Myocyte (in vitro differentiated cells): ENCODE measurements around the gene PTGDR. TPM values are rescaled to one million over a fixed set of nuclear protein-coding genes. Genes with fewer than 3 reads are reported as not detected.

Experiments
- DNase-seq: peaks from one replicate; pipeline ENCODE4 v3.0.0-alpha.2; 2012; ENCODE audit warnings: low read depth
- polyA plus RNA-seq: library from polyadenylated mRNA; unstranded; fragments of >200 nt; gene quantifications from one replicate; pipeline ENCODE4 v1.2.1, GENCODE V29; 2012; ENCODE audit warnings: missing spikeins
- total RNA-seq: library from RNA; depleted of rRNA; stranded (reverse); fragments of >200 nt; gene quantifications from 2 replicates; pipeline ENCODE4 v1.2.3, GENCODE V29; 2014

Gene PTGDR, protein sequence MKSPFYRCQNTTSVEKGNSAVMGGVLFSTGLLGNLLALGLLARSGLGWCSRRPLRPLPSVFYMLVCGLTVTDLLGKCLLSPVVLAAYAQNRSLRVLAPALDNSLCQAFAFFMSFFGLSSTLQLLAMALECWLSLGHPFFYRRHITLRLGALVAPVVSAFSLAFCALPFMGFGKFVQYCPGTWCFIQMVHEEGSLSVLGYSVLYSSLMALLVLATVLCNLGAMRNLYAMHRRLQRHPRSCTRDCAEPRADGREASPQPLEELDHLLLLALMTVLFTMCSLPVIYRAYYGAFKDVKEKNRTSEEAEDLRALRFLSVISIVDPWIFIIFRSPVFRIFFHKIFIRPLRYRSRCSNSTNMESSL
- 0.16 TPM in 1 of 2 replicates, not detected in the other for total RNA-seq
- polyA plus RNA-seq, result not detected

GRCh38 chr14:52267501-52268278 lies at the start of gene PTGDR:
Gene PTGDR (plus strand): TSS chr14:52267698. CDS start chr14:52267815, 117 bp downstream.
- DNase-seq, result peak; percentile 19

DNA sequence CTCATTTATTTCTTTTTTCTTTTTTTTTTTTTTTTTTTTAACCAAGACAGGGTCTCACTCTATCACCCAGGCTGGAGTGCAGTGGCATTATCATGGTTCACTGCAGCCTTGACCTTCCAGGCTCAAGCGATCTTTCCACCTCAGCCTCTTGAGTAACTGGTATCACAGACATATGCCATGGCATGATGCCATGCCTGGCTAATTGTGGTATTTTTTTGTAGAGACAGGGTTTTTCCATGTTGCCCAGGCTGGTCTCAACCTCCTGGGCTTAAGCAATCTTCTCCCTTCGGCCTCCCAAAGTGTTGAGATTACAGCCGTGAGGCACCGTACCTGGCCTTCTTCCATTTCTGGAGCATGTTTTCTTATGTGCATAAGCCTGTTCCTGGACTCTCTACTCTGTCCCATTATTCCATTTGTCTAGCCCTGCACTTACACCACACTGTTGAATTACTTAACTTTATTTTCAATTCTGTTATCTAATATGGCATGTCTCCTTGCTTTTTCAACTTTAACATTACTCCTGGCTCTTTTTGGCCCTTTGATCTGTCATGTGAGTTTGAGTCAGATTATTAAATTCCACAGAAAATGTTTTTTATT lies 47.9 kb upstream of the PTGDR start:
- DNase-seq, result no peak

GRCh38 chr14:52220924-52221811 lies 46.3 kb upstream of the PTGDR start:
- no peak for DNase-seq

DNA sequence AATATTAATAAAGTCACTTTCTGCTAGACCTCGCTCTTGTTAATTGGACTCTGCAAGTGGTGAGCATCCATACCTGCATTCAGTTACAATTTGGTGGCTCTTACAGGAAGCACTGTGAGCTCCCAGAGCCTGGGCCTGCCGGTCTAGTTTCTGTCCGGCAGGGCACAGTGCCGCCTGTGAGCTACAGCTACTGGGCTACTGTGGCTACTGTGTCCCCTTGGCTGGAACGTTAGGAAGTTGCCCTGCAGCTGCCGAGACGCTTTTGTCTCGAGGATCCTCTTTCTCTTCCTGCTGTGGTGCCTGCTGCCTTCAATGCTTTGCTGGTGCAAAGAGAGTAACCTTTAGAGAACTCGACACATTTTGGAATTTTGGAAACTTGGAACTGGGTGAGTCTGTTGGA lies 44.6 kb upstream of the PTGDR start:
- no peak for DNase-seq

DNA sequence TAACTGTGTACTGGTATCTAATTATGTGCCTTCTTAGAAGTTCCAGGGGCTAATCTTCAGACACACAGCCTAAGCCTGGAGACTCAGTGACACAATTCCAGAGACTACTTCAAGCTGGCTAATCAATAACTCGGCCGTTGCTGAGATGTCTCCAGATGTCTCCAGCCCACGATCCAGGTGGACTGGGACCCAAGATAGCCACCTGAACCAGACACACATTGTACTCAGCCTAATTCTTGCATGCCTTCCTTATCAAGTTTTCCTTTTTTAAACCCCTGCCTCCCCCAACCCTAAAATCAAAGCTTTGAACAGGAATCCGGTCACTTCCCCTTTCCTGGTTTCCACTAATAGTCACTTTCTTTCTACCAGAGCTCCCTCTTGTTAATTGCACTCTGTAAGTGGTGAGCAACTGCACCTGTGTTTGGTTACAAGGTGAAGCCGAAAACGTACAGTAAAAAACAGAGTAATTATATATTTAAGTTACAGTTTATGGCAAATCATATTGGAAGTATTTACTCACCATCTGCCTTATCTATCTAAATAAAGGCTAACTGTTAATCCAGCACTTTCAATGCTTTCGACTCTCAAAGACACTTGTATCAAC lies 39.8 kb upstream of the PTGDR start:
- no peak for DNase-seq

- DNase-seq, result no peak
Observed at GRCh38 chr14:52233693-52234092, 33.8 kb upstream of the PTGDR start.

DNA sequence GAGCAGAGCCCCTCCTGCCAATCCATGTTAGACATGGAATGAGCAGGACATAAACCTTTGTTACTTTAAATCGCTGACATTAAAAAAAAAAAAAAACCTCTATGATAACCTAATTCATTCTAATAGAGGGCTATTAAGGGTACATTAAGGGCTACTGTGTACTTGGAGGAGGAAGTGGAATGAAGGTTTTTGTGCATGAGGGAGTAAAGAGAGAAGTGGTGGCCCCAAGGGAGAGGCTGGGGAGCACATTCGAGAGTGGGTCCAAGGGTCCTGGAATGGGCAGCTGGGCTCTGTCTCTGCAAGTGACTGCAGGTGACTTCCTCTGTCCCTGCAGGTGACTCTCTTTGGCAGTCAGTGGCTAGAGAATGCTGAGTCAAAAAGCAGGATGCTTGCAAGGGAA lies 32.1 kb upstream of the PTGDR start:
- no peak for DNase-seq

- no peak for DNase-seq
Observed at GRCh38 chr14:52235866-52236510, 31.5 kb upstream of the PTGDR start.

GRCh38 chr14:52238682-52239081 lies 28.8 kb upstream of the PTGDR start:
- no peak for DNase-seq

- DNase-seq, result no peak
Observed at GRCh38 chr14:52240623-52241022, 26.9 kb upstream of the PTGDR start.

DNA sequence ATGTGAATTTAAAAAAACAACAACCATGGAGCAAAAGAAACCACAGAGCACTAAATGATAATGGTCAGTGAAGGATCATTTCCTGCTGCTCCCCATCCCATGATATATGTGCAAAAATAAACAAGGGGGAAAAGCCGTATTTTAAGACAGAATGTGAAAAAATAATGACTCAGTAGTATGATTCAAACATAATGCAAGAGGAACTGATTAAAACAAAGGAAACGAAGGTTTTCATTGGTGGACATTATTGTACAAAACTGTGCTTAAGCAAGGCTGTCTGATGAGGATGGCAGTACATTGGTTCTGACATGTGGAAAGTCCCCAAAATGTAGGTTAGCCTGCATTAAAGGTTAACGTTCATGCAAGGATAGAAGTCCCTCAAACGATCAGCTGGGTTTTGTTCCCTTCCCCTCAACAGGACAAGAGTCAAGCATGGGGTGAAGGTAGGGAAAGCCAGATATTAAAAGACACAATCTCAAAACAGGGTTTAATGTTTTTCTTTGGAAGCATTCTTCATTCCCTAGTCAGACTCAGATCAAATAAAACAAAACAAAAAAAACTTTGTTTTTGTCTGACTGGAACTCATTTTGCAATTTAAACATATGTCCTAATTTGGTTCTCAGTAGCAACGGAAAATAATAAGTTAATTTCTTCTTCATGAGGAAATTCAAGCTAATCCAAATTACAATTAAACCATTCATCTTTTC lies 26.3 kb upstream of the PTGDR start:
- DNase-seq, result peak; percentile 15

GRCh38 chr14:52244328-52244727 lies 23.2 kb upstream of the PTGDR start:
- DNase-seq, result no peak

DNA sequence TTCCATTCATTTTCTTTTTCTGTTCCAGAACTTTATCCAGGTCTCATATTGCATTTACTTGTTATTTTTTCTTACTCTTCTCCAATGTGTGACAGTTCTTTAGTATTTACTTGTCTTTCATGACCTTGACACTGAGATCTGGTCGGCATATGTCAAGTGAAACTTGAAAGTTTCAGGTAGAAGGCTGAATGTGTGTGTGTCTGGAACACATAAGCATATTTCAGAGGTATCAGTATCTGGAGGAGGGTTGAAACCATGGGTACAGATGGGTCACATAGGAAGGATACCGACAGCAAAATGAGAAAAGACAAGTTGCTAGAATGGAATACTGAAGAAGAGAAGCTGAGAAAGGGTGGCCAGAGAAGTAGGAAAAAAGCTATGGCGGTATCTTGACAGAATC lies 22.5 kb upstream of the PTGDR start:
- no peak for DNase-seq

GRCh38 chr14:52248057-52248456 lies 19.4 kb upstream of the PTGDR start:
- no peak for DNase-seq

DNA sequence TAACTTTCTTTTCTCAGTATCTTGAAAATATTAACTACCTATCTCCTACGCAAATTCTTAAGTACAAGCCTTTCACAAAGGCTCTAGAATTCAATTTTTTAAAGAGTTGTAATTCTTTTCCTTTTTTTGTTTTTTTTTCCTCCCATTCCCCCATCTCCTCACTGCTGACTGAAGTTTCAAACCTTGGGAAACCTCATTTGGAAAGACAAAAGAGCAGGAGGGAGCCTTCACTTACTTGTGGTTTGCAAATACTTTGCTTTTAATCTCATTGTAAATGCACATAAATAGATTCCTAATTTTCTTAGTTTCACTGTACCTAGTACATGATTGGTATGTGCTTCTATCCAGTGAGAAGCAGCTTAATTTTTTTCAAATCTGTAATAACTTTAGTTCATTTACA lies 15.8 kb upstream of the PTGDR start:
- DNase-seq, result no peak

GRCh38 chr14:52253503-52253902 lies 14.0 kb upstream of the PTGDR start:
- peak; percentile 26 for DNase-seq

DNA sequence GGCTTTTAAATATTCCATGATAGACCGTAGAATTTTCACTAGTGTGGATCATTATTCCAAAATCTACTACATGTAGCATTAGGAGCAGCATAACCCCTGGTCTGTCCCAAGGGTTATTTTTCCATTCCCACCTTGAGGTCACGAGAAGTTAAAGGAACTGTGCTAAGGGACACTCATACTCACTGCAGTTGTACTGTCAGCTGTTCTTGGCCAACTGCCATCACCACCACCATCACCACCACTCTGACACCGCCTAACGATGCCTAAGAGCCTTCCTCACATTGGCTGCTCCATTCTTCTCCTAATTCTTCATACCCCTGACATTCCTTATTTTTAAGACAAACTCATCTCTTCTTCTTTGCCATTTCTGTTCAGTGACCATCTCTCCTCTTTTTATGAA lies 13.4 kb upstream of the PTGDR start:
- DNase-seq, result peak; percentile 66

DNA sequence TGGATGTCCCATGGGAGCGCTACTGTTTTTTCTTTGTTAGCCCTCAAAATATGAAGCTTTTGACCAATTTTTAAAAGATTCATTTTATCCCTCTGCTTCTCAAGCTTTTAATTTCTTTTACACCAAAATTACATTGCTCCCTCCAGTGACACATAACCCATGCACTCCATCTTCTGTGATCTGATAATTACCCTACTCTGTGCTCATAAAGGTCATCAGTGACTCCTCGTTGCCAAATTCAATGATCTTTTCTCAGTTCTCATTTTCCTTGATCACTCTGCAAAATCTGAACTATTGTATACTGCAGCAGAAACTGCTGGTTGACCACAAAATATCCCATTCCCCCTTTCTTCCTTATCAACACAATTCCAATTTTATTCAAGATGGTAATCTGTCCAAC lies 8.7 kb upstream of the PTGDR start:
- no peak for DNase-seq

- DNase-seq, result no peak
Observed at GRCh38 chr14:52259434-52259833, 8.1 kb upstream of the PTGDR start.

- DNase-seq, result no peak
Observed at GRCh38 chr14:52262600-52262999, 4.9 kb upstream of the PTGDR start.
